Iris pigment epithelial cell (primary cell): ENCODE results near the gene PARD3.
"Not testable (repeated sequence)": the region's sequence is repeated elsewhere in the genome, so short reads cannot be mapped to it uniquely, and the experiment has no call there.

ENCODE experiments used
- DNase-seq: peaks from one replicate; pipeline ENCODE4 v3.0.0-alpha.2; 2011; ENCODE audit warnings: low read depth

PARD3 gene

DNA sequence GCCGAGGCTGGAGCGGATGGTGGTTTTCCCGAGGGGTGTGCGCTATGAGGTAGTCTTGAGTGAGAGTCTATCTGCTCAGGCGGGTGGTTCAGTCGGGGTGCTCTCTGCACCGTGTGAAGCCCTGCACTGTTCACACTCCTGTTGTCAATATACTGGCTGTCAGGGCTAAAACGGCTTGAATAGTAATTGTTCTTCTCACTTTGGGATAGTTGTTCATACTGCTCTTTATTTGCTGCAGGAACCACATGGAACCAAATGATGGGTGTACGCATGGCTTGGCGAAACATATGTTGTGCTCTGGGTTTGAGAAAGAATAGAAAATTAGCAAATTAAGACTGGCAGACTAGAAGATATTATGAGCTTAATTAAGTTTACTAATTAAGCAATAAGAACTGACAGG is 432.5 kb downstream of the PARD3 start:
- DNase-seq, result no peak

DNA sequence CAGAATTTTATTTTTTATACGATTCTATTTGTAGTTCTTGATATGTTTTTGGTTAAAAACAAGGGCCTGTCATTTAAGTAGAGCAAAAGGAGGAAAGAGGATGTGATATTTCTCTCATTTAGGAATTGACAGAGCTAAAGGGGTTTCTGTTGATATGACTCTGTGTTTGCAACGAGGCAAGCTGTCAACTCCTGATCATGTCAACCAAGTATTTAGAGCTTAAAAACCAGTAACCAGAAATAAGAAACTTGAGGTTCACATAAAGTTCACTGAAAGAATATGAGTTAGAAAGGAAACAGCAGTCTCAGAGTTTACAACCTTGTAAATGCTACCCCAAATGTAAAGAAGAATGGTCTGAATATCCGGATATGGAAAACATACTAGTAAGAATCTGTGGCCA is 434.2 kb downstream of the PARD3 start:
- DNase-seq, result no peak

DNA sequence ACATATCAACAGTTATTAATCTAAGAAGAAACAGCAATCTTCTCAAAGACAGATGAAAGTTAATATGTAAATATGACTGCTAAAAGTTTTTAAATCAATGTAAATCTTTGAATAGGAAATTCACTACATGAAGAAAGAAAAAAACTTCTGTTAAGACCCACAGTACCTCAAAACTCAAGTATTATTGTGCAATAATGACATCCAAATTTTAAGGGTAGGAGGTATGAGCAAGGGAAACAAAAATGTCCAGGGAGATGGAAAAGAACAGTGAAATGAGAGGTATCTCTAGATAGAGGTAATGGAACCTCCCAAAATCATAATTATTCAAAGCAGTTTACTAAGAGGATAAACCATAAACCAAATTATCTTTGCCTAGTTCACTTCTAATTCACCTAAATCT is 436.8 kb downstream of the PARD3 start:
- DNase-seq, result no peak

- DNase-seq, result no peak
These were observed 437.3 kb downstream of the PARD3 start for GRCh38 chr10:34377833-34378232.

DNA sequence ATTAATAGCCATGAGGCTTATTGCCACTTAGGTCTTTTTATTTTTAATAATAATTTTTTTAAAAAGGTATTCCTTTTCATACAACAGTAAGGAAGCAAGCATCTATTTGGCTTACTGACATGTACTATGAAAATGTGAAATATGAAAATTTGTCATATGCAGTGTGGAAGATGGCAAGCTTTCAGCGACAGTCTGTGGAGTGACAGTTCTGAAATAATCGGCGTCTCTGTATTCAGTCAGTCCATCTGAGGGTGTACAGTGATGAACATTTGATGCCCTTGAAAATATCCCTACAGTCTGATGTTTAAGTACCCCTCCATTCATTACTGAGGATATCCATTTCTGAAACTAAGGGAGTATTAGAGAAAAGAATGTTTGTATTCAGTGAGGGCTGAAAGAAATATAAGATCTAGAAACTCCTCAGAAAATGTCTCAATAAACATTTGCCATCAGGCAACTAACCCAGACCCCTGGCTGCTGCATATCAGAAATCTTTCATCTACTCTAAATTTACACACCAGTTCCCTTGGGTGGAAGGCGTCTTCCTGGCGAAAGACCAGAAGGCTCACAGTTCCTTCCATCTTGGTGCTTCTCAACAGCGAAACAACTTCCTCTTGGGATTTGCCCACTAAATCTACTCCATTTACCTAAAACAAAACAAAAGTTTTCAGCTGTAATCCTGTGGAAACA is 440.6 kb downstream of the PARD3 start:
- DNase-seq, result no peak

DNA sequence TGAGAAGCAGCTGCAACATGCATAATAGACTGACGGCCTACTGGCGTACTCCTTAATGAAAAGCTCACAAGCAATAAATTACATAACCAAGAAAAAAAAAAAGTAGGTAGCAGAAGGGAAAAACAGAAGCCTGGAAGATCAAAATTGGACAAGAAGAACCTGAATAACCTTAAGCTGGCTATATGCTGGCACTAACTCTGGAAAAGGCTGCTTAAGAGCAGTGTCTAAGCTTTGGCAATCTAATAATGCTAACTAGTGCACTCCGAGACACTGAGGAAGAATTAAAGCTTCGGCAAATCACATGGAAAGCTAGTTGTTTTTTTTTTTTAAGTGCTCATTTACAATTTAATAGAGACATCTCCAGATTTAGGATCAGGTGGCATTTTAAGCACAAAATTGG is 441.9 kb downstream of the PARD3 start:
- no peak for DNase-seq

DNA sequence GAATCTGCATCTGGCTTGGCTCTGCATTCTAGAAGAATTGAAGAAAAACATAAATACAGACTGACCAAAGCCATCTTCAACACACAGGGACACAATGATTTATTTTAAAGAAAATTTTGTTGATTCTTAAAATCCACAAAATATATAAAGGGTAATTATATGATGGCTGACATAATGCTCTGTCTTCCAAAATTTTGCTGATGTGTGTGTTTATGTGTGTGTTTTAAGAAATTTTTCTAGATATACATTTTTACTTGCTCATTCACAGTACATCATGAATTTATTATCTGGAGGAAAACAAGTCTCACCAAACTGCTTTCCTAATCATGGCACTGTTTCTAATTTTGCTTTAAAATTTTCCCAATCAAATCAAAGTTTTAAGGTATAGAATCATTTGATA is 442.6 kb downstream of the PARD3 start:
- no peak for DNase-seq

- DNase-seq, result no peak
These were observed 445.0 kb downstream of the PARD3 start for GRCh38 chr10:34370126-34370525.

- DNase-seq, result no peak
These were observed 446.0 kb downstream of the PARD3 start for GRCh38 chr10:34369120-34369519.

DNA sequence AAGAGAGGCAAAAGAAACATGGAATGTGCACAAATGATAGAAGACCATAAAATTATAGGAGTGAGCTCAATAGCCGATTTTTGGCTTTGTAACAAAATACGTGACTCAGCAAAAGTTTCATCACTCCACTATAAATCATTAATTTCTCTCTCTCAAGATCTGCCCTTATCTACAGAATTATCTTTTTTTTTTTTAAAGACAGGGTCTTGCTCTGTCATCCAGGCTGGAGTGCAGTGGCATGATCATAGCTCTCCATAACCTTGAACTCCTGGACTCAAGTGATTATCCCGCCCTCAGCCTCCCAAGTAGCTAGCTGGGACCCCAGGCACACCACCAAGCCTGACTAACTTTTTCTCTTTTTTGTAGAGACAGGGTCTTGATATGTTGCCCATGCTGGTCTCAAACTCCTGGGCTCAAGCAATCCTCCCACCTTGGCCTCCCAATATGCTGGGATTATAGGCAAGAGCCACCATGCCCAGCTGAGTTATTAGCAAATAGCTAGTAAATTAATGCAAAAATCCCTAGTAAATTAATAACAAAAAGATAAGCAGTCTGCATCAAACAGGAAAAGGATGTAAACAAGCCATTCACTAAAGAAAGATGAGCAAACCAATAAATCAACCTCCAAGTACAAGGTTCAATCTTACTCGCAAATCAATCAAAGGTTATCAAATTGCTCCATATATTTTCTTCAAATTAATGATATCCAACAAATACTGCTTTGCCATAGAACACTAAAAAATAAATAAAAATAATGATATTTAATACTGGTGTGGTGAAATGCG is 450.7 kb downstream of the PARD3 start:
- DNase-seq, result no peak

- no peak for DNase-seq
These were observed 454.1 kb downstream of the PARD3 start for GRCh38 chr10:34360984-34361383.

DNA sequence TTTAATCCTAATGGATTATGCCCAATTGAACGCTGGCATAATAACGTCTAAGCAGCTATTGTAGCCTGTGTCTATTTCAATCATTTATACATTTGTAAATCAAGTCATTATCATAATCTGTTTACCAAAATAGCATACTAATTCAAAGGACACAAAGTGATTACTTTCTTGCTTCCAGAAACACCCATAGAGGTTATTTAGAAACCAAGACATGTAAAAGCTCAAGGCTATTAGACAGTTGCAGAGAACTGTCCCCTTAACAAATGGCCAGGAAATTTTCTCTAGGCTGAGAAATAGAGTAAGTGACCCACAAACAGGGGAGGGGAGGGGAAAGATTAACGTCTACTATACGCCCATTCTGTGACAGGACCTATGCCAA is 455.7 kb downstream of the PARD3 start:
- no peak for DNase-seq

DNA sequence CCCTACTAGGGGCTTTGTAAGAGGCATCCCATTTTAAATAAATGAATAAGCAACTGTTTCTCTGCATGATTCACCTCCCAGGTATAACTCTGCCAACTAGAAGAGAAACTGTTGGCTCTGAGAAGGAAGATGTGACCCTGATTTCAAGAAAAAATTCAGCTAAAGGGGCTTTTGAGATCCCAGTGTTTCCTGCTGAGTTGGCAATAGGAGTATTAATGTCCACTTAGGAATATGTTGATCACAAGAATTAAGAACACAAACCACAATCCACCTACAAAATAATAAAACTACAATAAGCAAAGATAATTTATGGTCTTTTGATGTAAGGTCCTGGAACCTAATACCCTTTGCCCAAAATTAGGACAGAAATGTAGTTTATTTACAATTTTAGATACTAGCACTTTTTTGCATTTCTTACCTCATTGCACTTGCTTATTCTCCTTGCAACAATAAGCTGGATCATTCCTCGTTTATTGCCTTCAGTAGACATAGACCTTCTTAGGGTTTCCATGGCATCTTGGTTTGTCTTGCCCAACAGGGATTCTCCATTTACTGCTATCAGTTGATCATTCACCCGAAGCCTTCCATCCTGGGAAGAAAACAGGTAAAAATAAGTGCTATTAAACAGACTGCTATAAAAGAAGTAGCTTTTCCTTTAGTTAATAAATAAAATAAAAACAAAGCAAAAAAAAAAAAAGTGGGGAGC is 456.2 kb downstream of the PARD3 start:
- DNase-seq, result no peak

GRCh38 chr10:34356463-34356862 is 458.6 kb downstream of the PARD3 start:
- DNase-seq, result no peak

GRCh38 chr10:34353530-34353929 is 461.6 kb downstream of the PARD3 start:
- DNase-seq, result not testable (repeated sequence)

GRCh38 chr10:34352599-34353204 is 462.4 kb downstream of the PARD3 start:
- DNase-seq, result not testable (repeated sequence)

DNA sequence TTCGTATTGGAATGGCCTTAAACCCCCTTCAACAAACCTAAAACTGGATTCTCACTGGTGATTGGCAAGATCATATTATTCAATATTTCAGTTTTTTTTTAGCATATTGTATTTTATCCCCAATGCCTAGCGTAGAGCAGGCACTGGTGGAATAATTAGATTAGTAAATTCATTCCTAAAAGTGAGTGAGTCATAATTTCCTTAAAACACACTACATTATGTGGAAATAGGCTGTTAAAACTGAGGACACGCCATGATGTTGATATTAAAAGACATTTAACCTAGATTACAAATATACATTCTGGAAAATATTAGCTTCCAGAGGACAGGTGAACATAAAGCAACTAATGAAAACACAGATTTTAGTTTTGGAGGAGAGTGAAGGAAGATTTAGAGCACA is 463.9 kb downstream of the PARD3 start:
- DNase-seq, result peak; percentile 54

DNA sequence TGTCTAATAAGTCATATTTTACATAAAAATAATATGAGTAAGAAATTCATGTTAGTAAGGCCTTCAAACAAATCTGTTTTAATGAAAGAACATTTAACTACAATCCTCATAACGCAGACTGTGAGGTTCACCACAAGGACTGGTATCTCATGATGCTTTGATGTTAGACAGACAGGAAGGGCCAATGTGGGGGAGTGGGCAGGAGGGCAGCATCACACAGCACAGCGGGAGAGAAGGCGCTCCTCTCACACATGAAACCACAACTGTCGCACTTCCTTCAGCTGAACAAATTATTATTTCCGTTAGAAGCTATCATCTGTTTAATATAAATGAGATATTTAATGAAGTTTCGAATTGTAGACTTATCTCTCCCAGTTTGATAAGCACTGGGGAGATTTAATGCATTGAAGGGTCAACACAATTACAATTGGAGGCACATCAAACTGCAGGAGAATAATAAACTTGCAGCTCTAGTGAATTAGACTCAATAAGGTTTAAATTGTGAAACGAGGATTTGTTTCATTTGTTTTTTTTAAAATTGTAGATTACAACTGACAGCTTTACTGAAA is 466.1 kb downstream of the PARD3 start:
- no peak for DNase-seq

- DNase-seq, result no peak
These were observed 467.1 kb downstream of the PARD3 start for GRCh38 chr10:34348021-34348420.

DNA sequence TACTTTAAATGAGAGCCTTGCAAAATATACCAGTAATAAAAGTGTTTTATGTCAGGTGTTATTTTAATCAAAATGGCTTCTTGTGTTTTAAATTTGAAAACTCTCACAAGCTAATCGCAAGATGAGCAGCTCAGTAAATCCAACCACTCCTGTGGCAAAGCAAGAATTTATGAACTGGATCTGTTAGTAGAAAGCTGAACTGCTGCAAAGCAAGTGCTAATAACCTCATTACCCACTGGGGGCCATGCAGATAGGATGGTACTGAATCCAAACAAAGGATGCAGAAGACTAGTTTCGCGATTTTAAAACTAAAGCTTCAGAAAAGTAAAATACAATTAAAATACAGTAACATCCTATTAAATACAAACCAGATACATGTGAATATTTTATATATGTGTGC is 468.0 kb downstream of the PARD3 start:
- no peak for DNase-seq

GRCh38 chr10:34346516-34347100 is 468.5 kb downstream of the PARD3 start:
- DNase-seq, result peak; percentile 41

DNA sequence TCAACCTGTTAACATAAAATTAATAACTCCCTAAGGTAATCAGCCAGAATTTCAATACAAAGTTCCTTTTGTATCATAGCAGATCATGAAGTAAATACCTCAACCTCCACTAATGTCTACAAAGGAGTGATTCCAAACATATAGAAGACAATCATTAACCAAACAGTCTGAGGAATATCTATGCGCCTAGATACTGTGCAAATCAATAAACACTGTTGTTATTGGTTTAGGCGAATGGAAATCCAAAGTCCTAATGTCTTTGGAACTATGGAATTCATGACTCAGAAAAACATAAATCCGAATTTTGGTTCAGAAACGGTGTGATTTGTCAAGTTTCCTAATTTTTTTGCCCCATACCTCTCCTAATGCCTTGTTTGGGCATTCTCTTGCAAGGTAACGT is 469.7 kb downstream of the PARD3 start:
- DNase-seq, result no peak
